Fibroblast of peridontal ligament (primary cell): Measurements from ENCODE around the gene SLC28A1.
"Not testable (repeated sequence)": the region's sequence is repeated elsewhere in the genome, so short reads cannot be mapped to it uniquely, and the experiment has no call there.

ENCODE experiments used
- DNase-seq: peaks from one replicate; pipeline ENCODE4 v3.0.0-alpha.2; 2010; ENCODE audit errors: extremely low read depth

SLC28A1 gene

DNA sequence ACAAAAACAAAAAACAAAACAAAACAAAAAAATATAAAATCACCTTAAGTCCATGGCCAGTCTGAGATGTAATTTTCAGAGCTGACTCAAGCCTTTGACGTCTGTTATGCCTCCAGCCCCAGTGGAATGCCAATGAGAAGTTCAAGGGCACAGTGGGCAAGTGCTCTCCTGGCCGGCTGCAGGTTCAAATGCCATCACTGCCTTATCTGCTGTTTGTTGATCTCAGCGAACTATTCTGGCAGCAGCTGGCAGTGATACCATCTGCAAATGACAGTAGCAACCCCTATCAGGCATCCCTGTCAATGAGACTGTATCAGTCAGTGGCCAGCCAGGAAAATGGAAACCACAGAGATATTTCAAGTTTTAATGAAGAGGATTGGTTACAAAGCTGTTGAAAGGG, 86.4 kb downstream of the SLC28A1 start:
- DNase-seq: no peak

- peak; percentile 84 for DNase-seq
Observed at GRCh38 chr15:84973492-84974460, 89.3 kb downstream of the SLC28A1 start.

DNA sequence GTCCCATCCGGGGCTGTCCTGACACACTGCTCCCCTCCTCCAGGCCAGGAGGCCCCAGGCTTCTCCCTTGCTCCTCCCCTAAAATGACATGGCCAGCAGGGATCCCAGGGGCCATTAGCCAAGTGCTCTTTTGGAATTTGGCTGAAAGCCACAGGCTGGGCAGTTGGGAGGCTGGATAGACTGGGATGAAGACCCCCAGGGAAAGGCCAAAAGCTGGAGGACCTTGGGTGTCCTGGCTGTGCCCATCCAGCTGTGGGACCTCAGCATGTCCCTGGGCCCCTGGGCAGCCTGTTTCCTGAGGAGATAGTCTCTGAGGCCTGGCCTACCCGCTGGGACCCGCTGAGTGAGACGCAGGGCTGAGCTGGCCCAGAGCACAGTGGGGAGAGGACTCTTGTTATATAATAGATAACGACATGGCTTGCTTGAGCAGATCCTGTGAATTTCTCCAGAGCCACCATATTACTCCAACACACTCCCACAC, 91.4 kb downstream of the SLC28A1 start:
- DNase-seq: no peak

GRCh38 chr15:84976746-84977345, 92.4 kb downstream of the SLC28A1 start:
- no peak for DNase-seq

DNA sequence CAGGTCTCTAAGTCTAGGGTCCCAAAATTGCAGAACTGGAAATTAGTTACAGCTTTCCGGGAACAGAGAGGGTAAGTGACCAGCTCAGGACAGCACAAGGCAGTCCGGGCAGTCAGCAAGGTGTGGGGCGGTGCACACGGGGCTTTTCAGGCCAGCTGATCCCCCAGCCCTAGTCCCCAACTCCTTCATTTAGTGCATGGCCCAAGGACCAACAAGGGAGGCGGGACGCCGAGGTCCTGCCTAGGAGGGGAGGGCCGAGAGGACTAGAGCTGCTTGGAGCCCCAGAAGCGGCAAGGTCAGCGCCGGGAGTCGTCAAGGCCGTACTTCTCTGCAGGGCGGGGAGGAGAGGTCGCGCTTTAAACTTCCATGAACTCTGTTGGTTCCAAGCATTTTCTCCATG, 95.2 kb downstream of the SLC28A1 start:
- no peak for DNase-seq

DNA sequence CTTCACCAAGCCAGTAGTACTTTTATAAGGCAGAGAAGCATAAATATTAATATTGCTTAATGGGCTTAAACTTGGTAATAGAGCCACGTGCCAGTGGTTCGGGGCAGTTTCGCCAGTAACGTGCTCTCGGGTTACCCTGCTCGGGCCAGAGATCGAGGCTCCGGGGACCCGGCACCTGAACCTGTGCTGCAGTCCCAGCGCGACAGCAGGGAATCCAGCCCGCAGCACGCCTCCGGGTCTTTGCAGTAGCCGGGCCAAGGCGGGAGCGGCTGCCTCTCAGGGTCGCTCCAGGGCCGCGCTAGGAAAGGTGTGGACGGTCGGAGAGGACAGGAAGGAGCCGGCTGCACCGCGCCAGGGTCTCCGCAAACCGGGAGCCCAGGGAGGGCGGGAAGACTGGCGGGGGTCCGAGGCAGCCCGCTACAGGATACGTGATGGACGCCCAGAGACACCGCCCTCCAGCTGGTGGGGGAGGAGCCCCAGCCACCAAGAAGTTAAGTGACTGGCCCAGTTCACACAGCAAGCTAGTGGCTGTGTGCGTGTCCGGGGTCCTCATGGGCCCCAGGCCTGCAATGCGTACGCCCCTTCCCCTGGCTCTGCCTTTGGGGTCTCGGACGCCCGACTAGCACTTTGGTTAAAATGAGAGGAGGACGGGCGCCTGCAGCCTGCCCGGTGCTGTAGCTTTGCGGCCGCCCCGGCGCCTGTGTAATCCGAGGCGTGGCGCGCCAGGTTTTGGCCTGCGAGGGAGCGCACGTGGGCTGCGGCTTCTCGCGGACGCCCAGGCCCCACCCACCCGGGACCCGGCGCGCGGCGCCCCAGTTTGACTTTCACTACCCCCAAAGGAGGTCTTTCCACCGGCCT, 96.0 kb downstream of the SLC28A1 start:
- DNase-seq: peak; percentile 80

GRCh38 chr15:84981054-84981710, 96.7 kb downstream of the SLC28A1 start:
- DNase-seq: peak; percentile 93

GRCh38 chr15:84981711-84982300, 97.3 kb downstream of the SLC28A1 start, which contains the start of gene PDE8A:
TSS of gene PDE8A (plus strand) at chr15:84981856. CDS start at chr15:84982163, 307 bp downstream.
- no peak for DNase-seq

DNA sequence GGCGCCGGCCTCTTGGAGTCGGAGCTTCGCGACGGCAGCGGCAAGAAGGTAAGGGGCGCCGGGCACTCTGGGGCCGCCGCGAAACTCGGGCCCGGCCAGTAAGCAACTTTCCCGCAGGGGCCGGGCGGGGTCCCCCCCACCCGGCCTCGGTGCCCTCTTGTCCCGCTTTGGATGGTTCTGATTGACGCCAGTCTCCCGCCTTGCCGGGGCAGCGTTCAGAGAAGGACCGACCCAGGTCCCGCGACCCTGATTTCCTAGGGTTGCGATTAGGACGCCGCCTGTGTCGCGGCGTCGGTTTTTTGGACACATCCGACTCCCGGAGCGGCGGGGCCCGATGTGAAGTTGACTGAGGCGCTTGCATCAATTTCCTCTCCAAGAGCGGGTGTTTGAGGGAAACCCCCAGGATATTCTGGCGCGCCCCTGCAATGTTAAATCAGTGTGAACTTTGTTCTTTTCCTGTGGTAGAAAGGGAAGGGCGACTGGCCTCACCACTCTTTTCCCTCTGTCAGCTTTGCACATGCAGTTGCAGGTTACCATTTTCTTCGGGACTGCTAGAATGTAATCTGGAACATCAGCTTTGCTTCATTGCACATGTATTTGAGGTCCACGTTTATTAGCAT, 97.9 kb downstream of the SLC28A1 start:
- peak; percentile 43 for DNase-seq

DNA sequence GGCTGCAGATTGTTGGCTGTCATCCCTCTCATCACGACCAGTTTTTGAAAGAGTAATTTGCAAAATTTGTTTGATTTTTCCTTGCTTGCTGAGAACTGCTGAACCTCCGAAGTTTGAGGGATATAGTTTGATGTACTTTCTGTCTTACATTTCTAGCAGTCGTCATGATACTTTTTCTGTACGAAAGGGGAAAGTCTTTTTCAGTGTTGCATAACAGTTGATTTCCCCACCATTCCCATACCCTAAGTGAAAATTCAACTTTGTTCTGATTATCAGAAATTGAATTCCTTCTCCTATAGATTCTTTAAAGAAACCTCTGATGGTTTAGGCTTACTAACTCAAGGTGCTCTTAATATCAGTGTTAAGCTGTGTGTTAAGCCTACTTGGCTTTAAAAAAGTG, 98.8 kb downstream of the SLC28A1 start:
- DNase-seq: peak; percentile 49

GRCh38 chr15:84983711-84984110, 99.2 kb downstream of the SLC28A1 start:
- no peak for DNase-seq

- no peak for DNase-seq
Observed at GRCh38 chr15:84985158-84985557, 100.7 kb downstream of the SLC28A1 start.

DNA sequence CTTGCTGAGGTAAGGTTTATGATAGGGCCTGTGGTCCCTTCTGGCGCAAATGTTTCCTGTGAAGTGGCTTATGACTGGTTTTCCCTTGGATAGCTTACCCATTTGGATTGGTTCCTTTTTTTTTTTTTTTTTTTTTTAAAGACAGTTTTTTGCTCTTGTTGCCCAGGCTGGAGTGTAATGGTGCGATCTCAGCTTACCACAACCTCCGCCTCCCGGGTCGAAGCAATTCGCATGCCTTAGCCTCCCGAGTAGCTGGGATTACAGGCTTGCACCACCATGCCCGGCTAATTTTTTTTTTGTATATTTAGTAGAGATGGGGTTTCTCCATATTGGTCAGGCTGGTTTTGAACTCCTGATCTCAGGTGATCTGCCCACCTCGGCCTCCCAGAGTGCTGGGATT, 102.9 kb downstream of the SLC28A1 start:
- not testable (repeated sequence) for DNase-seq

- no peak for DNase-seq
Observed at GRCh38 chr15:84987949-84988624, 103.6 kb downstream of the SLC28A1 start.

DNA sequence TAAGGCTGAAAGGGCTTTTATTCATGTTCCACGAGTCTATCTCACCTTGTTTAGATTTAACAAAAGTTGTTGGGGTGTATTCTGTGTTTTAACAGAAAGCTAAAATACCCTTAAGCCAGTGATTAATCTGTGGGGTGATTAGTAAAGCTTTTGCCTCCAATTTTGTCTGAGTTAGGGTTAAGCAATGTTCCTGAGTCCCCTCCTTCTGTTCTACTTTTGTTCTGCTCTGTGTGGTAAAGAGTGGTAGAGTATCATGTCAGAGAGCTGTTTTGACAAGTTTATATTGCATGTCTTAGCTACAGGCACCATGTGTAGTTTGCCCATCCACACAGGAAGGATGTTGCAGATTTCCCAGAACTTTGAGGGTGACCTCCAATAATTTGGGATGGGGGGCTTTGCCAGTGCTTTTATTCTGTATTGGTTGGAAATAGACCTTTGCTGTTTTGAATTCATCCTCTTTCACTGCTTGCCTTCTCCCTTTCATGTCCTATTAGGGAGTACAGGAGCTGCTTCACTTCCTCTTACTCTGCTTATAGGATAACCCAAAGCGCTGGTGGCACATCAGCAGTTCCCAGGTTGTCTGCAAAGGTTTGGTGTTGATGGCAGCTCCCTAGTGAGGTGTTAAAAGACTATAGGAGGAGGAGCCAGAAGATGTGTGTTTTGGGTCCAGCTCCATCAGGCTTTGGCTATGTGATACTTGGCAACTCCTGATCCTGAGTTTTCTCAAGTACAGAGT, 104.6 kb downstream of the SLC28A1 start:
- DNase-seq: no peak

GRCh38 chr15:84990507-84990906, 106.0 kb downstream of the SLC28A1 start:
- DNase-seq: no peak

DNA sequence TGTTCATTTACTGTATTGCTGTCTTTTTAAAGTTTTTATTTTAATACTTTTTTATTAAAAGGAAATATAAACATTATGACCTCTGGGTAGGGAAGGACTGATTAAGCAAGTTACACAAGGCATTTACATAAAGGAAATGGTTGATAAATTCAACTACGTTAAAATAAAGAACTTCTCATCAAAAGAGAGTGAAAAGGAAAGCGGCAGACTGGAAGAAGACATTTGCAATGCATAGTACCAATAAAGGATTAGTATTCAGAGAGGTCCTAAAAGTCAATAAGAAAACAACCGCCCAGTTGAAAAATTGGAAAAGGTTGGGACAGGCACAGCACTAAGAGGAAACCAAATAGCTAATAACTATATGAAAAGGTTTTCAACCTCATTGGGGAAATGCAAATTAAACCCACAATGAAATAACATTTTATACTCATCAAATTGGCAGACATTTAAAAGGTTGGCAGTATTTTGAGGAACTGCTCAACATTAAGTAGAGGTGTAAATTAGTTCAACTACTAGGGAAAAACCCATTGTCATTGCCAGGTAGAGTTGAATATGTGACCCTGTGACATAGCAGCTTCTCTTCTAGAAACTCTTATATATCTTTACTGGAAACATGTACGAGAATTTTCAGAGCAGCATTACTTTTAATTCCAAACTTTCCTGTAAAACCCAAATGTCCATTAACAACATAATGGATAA, 106.7 kb downstream of the SLC28A1 start:
- DNase-seq: no peak

GRCh38 chr15:84992157-84992944, 107.9 kb downstream of the SLC28A1 start:
- DNase-seq: peak; percentile 83
